HepG2 (cell line): ENCODE measurements around the gene PDP2. TPM values are rescaled to one million over a fixed set of nuclear protein-coding genes. Genes with fewer than 3 reads are reported as not detected.

ENCODE experiments used
- ATF3 ChIP-seq: sonication (generic); formaldehyde crosslinking; IDR thresholded peaks from 2 replicates; pipeline ENCODE4 v1.4.0; 2020; ENCODE audit warnings: missing genetic modification reagents
- CC2D1A ChIP-seq: sonication (generic); formaldehyde crosslinking; IDR thresholded peaks from 2 replicates; pipeline ENCODE4 v1.8.1; 2023; ENCODE audit warnings: mild to moderate bottlenecking, missing genetic modification reagents
- FOXC1 ChIP-seq: sonication (generic); formaldehyde crosslinking; IDR thresholded peaks from 2 replicates; pipeline ENCODE4 v1.8.0; 2022; ENCODE audit warnings: mild to moderate bottlenecking, missing genetic modification reagents, borderline replicate concordance
- GABPB1 ChIP-seq: IDR thresholded peaks from 2 replicates; pipeline ENCODE4 v1.6.1; 2016; ENCODE audit warnings: mild to moderate bottlenecking, missing genetic modification reagents, moderate library complexity, missing compliant biosample characterization
- HOXA5 ChIP-seq: sonication (generic); formaldehyde crosslinking; IDR thresholded peaks from 2 replicates; pipeline ENCODE4 v1.4.0; 2020; ENCODE audit warnings: missing genetic modification reagents
- PITX1 ChIP-seq: sonication (generic); formaldehyde crosslinking; IDR thresholded peaks from 2 replicates; pipeline ENCODE4 v1.5.1; 2020; ENCODE audit warnings: mild to moderate bottlenecking, missing genetic modification reagents
- PRDM4 ChIP-seq: sonication (generic); formaldehyde crosslinking; IDR thresholded peaks from 2 replicates; pipeline ENCODE4 v1.9.0; 2021; ENCODE audit warnings: missing genetic modification reagents, borderline replicate concordance
- REXO4 ChIP-seq: sonication (generic); formaldehyde crosslinking; IDR thresholded peaks from 2 replicates; pipeline ENCODE4 v1.8.0; 2022; ENCODE audit warnings: missing genetic modification reagents, mild to moderate bottlenecking, borderline replicate concordance
- TGIF2 ChIP-seq: IDR thresholded peaks from 2 replicates; pipeline ENCODE4 v1.6.1; 2016; ENCODE audit warnings: control low read depth, missing compliant biosample characterization
- TMF1 ChIP-seq: sonication (generic); formaldehyde crosslinking; IDR thresholded peaks from 2 replicates; pipeline ENCODE4 v1.8.1; 2022; ENCODE audit warnings: low read depth, missing genetic modification reagents
- ZBTB46 ChIP-seq: sonication (generic); formaldehyde crosslinking; IDR thresholded peaks from 2 replicates; pipeline ENCODE4 v1.4.0; 2020; ENCODE audit warnings: mild to moderate bottlenecking, missing genetic modification reagents, borderline replicate concordance
- ZNF160 ChIP-seq: sonication (generic); formaldehyde crosslinking; IDR thresholded peaks from 2 replicates; pipeline ENCODE4 v1.8.0; 2022; ENCODE audit warnings: mild to moderate bottlenecking, inconsistent platforms, missing genetic modification reagents
- ZNF17 ChIP-seq: sonication (generic); formaldehyde crosslinking; IDR thresholded peaks from 2 replicates; pipeline ENCODE4 v1.5.0; 2020; ENCODE audit warnings: mild to moderate bottlenecking, missing genetic modification reagents
- ZNF83 ChIP-seq: sonication (generic); formaldehyde crosslinking; IDR thresholded peaks from 2 replicates; pipeline ENCODE4 v1.4.0; 2020; ENCODE audit warnings: missing genetic modification reagents, mild to moderate bottlenecking, borderline replicate concordance
- polyA plus RNA-seq, 8 experiments: library from polyadenylated mRNA; depleted of rRNA in 3 of 8; stranded (reverse) in 7 of 8; unstranded in 1 of 8; fragments of >200 nt; fragmentation: Illumina TruSeq in 4 of 8; extraction: Trizol in 4 of 8; gene quantifications; 2 replicates each; pipeline versions ENCODE4 v1.2.1 to v1.2.3, GENCODE V29; 2011 to 2016; ENCODE audit warnings: low read depth in 4 of 8, missing spikeins in 1 of 8, mixed read lengths in 1 of 8; ENCODE audit not compliant: insufficient read depth in 1 of 8
- total RNA-seq, 5 experiments: library from RNA; depleted of rRNA; stranded (reverse); fragments of >200 nt; fragmentation: Illumina TruSeq; extraction: Trizol; gene quantifications; 2 replicates each; pipeline ENCODE4 v1.2.3, GENCODE V29; 2016; ENCODE audit warnings: low read depth in 1 of 5
- TF ChIP-seq, protein P1 (sequence below): sonication (generic); formaldehyde crosslinking; IDR thresholded peaks from 2 replicates; pipeline ENCODE4 v1.4.0; 2020; ENCODE audit warnings: missing genetic modification reagents, borderline replicate concordance
- TF ChIP-seq, protein P2 (sequence below): sonication (generic); formaldehyde crosslinking; IDR thresholded peaks from 2 replicates; pipeline ENCODE4 v1.5.1; 2020; ENCODE audit warnings: mild to moderate bottlenecking, missing genetic modification reagents, moderate library complexity

The PDP2 gene
- total and polyA plus RNA-seq, 2 of the 13 experiments (the other 11 are each of a cell fraction or from before 2014, with no cell fraction given), result 12.8 to 15.8 TPM

GRCh38 chr16:66934138-66934838, 54.0 kb downstream of the PDP2 start, which contains the start of gene CIAO2B (continued):
- TF ChIP-seq PRDM4, result no peak
- peak; percentile 97 for TF ChIP-seq HOXA5
- peak; percentile 93 for TF ChIP-seq ZNF160 (CRISPR knock-in tag)
- 0 out of 2 replicates have a peak, but pooled peaks have one; percentile 45 for TF ChIP-seq CC2D1A (CRISPR knock-in tag)
- 0 out of 2 replicates have a peak, but pooled peaks have one; percentile 65 for TF ChIP-seq ZNF83 (CRISPR knock-in tag)
- TF ChIP-seq FOXC1, result peak; percentile 85; the same call in 1 of the 2 replicates
- 0 out of 2 replicates have a peak, but pooled peaks have one; percentile 76 for TF ChIP-seq REXO4
- TF ChIP-seq ZNF17 (CRISPR knock-in tag), result peak; percentile 94; the same call in 1 of the 2 replicates
- TF ChIP-seq, protein P1, sequence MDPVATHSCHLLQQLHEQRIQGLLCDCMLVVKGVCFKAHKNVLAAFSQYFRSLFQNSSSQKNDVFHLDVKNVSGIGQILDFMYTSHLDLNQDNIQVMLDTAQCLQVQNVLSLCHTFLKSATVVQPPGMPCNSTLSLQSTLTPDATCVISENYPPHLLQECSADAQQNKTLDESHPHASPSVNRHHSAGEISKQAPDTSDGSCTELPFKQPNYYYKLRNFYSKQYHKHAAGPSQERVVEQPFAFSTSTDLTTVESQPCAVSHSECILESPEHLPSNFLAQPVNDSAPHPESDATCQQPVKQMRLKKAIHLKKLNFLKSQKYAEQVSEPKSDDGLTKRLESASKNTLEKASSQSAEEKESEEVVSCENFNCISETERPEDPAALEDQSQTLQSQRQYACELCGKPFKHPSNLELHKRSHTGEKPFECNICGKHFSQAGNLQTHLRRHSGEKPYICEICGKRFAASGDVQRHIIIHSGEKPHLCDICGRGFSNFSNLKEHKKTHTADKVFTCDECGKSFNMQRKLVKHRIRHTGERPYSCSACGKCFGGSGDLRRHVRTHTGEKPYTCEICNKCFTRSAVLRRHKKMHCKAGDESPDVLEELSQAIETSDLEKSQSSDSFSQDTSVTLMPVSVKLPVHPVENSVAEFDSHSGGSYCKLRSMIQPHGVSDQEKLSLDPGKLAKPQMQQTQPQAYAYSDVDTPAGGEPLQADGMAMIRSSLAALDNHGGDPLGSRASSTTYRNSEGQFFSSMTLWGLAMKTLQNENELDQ (CRISPR knock-in tag), result peak; percentile 11; the same call in 1 of the 2 replicates
- peak; percentile 71; the same call in 1 of the 2 replicates for TF ChIP-seq ZBTB46 (CRISPR knock-in tag)
- peak; percentile 92 for TF ChIP-seq TGIF2
- TF ChIP-seq PITX1 (CRISPR knock-in tag), result peak; percentile 94
- peak; percentile 56 for TF ChIP-seq ATF3 (CRISPR knock-in tag)
- no peak; the same call in 1 of the 2 replicates for TF ChIP-seq TMF1 (CRISPR knock-in tag)
- TF ChIP-seq, protein P2, sequence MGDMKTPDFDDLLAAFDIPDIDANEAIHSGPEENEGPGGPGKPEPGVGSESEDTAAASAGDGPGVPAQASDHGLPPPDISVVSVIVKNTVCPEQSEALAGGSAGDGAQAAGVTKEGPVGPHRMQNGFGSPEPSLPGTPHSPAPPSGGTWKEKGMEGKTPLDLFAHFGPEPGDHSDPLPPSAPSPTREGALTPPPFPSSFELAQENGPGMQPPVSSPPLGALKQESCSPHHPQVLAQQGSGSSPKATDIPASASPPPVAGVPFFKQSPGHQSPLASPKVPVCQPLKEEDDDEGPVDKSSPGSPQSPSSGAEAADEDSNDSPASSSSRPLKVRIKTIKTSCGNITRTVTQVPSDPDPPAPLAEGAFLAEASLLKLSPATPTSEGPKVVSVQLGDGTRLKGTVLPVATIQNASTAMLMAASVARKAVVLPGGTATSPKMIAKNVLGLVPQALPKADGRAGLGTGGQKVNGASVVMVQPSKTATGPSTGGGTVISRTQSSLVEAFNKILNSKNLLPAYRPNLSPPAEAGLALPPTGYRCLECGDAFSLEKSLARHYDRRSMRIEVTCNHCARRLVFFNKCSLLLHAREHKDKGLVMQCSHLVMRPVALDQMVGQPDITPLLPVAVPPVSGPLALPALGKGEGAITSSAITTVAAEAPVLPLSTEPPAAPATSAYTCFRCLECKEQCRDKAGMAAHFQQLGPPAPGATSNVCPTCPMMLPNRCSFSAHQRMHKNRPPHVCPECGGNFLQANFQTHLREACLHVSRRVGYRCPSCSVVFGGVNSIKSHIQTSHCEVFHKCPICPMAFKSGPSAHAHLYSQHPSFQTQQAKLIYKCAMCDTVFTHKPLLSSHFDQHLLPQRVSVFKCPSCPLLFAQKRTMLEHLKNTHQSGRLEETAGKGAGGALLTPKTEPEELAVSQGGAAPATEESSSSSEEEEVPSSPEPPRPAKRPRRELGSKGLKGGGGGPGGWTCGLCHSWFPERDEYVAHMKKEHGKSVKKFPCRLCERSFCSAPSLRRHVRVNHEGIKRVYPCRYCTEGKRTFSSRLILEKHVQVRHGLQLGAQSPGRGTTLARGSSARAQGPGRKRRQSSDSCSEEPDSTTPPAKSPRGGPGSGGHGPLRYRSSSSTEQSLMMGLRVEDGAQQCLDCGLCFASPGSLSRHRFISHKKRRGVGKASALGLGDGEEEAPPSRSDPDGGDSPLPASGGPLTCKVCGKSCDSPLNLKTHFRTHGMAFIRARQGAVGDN (CRISPR knock-in tag), result peak; percentile 96
- peak; percentile 99 for TF ChIP-seq GABPB1
